IPS DF 19.7 (cell line): ENCODE measurements around the gene WNT2B.
"Not testable (repeated sequence)": the region's sequence is repeated elsewhere in the genome, so short reads cannot be mapped to it uniquely, and the experiment has no call there.

ENCODE experiments used
- DNase-seq: peaks from one replicate; pipeline ENCODE4 v3.0.0-alpha.2; 2013; ENCODE audit warnings: low read depth, low spot score

Gene WNT2B

GRCh38 chr1:112508278-112509004, at the start of gene WNT2B:
WNT2B (plus strand) TSS chr1:112508965; CDS start chr1:112509263, 298 bp downstream.
- DNase-seq: no peak

GRCh38 chr1:112460615-112461014, 48.1 kb upstream of the WNT2B start:
- no peak for DNase-seq

- DNase-seq: no peak
These were observed 47.4 kb upstream of the WNT2B start for GRCh38 chr1:112461200-112461871.

GRCh38 chr1:112462953-112463279, 45.8 kb upstream of the WNT2B start:
- DNase-seq: no peak

GRCh38 chr1:112464501-112464900, 44.3 kb upstream of the WNT2B start:
- DNase-seq: no peak

- DNase-seq: no peak
These were observed 43.6 kb upstream of the WNT2B start for GRCh38 chr1:112465122-112465521.

GRCh38 chr1:112466078-112466660, 42.6 kb upstream of the WNT2B start:
- peak; percentile 78 for DNase-seq

GRCh38 chr1:112470324-112470723, 38.4 kb upstream of the WNT2B start:
- DNase-seq: not testable (repeated sequence)

GRCh38 chr1:112470966-112471365, 37.8 kb upstream of the WNT2B start:
- no peak for DNase-seq

- DNase-seq: no peak
These were observed 36.6 kb upstream of the WNT2B start for GRCh38 chr1:112472142-112472541.

GRCh38 chr1:112477550-112477949, 31.2 kb upstream of the WNT2B start:
- no peak for DNase-seq

GRCh38 chr1:112478314-112478713, 30.5 kb upstream of the WNT2B start:
- DNase-seq: no peak

GRCh38 chr1:112486063-112486462, 22.7 kb upstream of the WNT2B start:
- not testable (repeated sequence) for DNase-seq

- DNase-seq: not testable (repeated sequence)
These were observed 21.1 kb upstream of the WNT2B start for GRCh38 chr1:112487686-112488085.

- DNase-seq: no peak
These were observed 20.6 kb upstream of the WNT2B start for GRCh38 chr1:112488141-112488540.

GRCh38 chr1:112492076-112492475, 16.7 kb upstream of the WNT2B start:
- no peak for DNase-seq

GRCh38 chr1:112493351-112493750, 15.4 kb upstream of the WNT2B start:
- no peak for DNase-seq

- DNase-seq: no peak
These were observed 12.5 kb upstream of the WNT2B start for GRCh38 chr1:112496290-112496689.

- DNase-seq: no peak
These were observed 6.7 kb upstream of the WNT2B start for GRCh38 chr1:112501810-112502641.

GRCh38 chr1:112502826-112503225, 5.9 kb upstream of the WNT2B start:
- DNase-seq: no peak

GRCh38 chr1:112504001-112504660, 4.6 kb upstream of the WNT2B start:
- DNase-seq: no peak
